BJ (cell line): ENCODE measurements around the gene SCGB1A1. TPM values are rescaled to one million over a fixed set of nuclear protein-coding genes. Genes with fewer than 3 reads are reported as not detected.

ENCODE experiments used
- CTCF ChIA-PET: fragments of 350-600 bp; formaldehyde crosslinking; extraction: SDS; loops from one replicate; lab custom pipeline; 2021; ENCODE audit warnings: antibody characterized with exemption, inconsistent platforms; lab: Yijun Ruan, JAX
- POLR2A ChIA-PET: fragments of 300-600 bp; sonication (Branson Sonifier 250); formaldehyde crosslinking; extraction: SDS; loops from one replicate; lab custom pipeline; 2021; ENCODE audit warnings: antibody characterized with exemption; lab: Charles Lee
- DNase-seq: peaks from one replicate; pipeline ENCODE4 v3.0.0-alpha.2; 2011; ENCODE audit warnings: low read depth
- H3K27me3 ChIP-seq: 2 replicates; pipeline ENCODE4 v1.6.0; 2011; ENCODE audit warnings: low read length; ENCODE audit not compliant: control insufficient read depth, insufficient read depth
- H3K36me3 ChIP-seq: 2 replicates; pipeline ENCODE4 v1.5.1; 2011; ENCODE audit warnings: low read length; ENCODE audit not compliant: control insufficient read depth, insufficient read depth
- H3K4me3 ChIP-seq: 2 replicates; pipeline ENCODE4 v1.5.1; 2011; ENCODE audit warnings: low read depth, mild to moderate bottlenecking, control low read depth, low read length
- polyA plus RNA-seq: library from polyadenylated mRNA; depleted of rRNA; stranded (reverse); fragments of >200 nt; gene quantifications from 2 replicates; pipeline ENCODE4 v1.2.3, GENCODE V29; 2011
- TF ChIP-seq, protein P1 (sequence below): IDR thresholded peaks from 2 replicates; pipeline ENCODE4 v1.5.1; 2011; ENCODE audit warnings: low read depth, mild to moderate bottlenecking, control low read depth, inconsistent platforms, low read length, moderate library complexity; ENCODE audit not compliant: insufficient read depth

Gene SCGB1A1
- polyA plus RNA-seq, 1 experiment, result not detected

DNA sequence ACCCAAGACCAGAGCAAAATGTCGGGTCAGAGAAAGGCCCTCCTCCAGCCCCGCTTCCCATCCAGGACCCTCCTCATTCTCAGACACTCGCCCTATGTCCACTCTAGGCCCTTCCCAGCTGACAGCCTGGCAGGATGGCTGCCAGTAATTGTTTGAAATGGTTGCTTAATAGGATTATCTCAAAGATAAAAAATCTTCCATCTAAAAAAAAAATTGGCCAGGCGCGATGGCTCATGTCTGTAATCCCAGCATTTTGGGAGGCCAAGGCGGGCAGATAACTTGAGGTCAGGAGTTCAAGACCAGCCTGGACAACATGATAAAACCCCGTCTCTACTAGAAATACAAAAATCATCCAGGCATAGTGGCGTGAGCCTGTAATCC, 32.4 kb downstream of the SCGB1A1 start:
- TF ChIP-seq, protein P1, sequence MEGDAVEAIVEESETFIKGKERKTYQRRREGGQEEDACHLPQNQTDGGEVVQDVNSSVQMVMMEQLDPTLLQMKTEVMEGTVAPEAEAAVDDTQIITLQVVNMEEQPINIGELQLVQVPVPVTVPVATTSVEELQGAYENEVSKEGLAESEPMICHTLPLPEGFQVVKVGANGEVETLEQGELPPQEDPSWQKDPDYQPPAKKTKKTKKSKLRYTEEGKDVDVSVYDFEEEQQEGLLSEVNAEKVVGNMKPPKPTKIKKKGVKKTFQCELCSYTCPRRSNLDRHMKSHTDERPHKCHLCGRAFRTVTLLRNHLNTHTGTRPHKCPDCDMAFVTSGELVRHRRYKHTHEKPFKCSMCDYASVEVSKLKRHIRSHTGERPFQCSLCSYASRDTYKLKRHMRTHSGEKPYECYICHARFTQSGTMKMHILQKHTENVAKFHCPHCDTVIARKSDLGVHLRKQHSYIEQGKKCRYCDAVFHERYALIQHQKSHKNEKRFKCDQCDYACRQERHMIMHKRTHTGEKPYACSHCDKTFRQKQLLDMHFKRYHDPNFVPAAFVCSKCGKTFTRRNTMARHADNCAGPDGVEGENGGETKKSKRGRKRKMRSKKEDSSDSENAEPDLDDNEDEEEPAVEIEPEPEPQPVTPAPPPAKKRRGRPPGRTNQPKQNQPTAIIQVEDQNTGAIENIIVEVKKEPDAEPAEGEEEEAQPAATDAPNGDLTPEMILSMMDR, result no peak
- Histone ChIP-seq H3K27me3 (no peaks in the 10 kb centered on the region), H3K36me3 (no peaks in the 10 kb centered on the region), H3K4me3 (no peak overlapping the region)
- POLR2A ChIA-PET, result no interaction called here
- no peak for DNase-seq
- CTCF ChIA-PET, result interaction anchor here (0.6 kb wide), 1 partner anchor 64 kb away, joined by 3 read pairs; no protein-coding TSS in a partner anchor

DNA sequence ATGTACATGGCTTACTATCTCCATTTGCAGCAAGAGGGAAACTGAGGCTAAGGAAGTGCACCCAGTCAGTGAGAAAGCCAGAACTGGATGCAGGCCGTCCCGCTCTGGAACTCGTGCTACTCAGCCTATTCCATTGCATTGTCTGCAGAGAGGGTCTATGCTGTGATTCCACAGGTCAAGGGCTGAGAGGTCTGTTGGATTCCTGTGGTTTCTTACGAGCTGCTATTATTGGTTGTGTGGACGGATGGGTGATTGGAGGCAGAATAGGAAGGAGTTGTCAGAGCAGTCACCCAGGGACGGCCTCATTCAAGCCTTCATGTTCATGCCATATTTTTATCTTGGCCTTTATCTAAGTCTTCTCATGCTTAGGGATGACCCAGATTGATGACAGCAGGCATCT, 33.4 kb downstream of the SCGB1A1 start:
- CTCF ChIA-PET, result interaction anchor here (1.2 kb wide), 1 partner anchor 90 kb away, joined by 3 read pairs; no protein-coding TSS in a partner anchor

DNA sequence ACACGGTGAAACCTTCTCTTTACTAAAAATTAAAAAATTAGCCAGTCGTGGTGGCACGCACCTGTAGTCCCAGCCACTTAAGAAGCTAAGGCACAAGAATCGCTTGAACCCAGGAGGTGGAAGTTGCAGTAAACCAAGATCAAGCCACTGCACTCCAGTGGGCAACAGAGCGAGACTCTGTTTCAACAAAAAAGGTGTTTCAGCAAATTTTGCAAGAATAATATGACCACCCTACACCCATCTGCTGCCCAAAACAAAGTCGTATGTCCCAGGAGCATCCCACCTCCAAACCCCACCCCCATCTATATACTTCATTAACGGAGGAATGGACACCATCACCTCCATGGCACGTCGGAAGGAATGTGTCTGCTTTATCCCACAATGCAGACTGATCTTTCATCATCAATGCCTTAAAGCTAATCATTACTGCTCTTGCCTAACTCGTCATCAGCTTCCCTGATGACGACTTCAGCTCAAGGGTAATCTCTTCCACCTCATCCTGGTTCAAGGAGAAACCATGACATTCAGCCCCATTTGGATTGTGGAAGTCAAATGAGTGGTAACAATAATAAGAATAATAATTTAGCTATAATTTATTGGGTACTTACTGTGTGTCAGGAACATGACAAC, 34.1 kb downstream of the SCGB1A1 start:
- Histone ChIP-seq H3K27me3 (no peaks in the 10 kb centered on the region), H3K4me3 (no peak overlapping the region), H3K36me3 (no peaks in the 10 kb centered on the region)
- TF ChIP-seq, protein P1, result no peak
- ChIA-PET CTCF (interaction anchor here (0.8 to 1.2 kb wide), 4 partner anchors 9 to 90 kb away, joined by 3 read pairs; no protein-coding TSS in a partner anchor), POLR2A (no interaction called here)
- DNase-seq, result no peak

More for the DNA sequence above, 33.4 kb downstream of the SCGB1A1 start:
- no peak for DNase-seq
- TF ChIP-seq, protein P1, result no peak
- POLR2A ChIA-PET, result no interaction called here
- H3K36me3 ChIP-seq, result no peaks in the 10 kb centered on the region
- H3K4me3 ChIP-seq, result no peak overlapping the region
- no peaks in the 10 kb centered on the region for H3K27me3 ChIP-seq

DNA sequence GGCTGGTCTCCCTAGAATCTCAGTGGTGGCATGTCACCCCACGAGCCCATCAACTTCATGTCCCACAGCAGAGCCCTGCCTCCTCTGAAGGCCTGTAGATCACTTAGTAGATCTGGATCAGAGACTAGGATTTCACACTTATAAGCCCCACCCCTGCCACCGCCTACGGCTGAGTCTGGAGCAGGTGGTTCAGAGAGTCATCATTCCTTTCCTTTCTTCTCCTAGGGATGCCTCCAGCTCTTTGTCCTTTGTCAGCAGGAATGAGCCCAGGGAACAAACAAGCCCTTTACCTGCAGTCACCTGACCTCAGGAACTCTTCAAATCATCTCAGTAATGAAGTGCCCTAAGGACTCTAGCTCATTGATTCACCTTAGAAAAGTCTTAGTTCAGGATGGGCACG, 37.8 kb downstream of the SCGB1A1 start:
- TF ChIP-seq, protein P1, result no peak
- no peak for DNase-seq
- no peak overlapping the region for H3K4me3 ChIP-seq
- H3K27me3 ChIP-seq, result no peaks in the 10 kb centered on the region
- ChIA-PET CTCF (interaction anchor here (2.9 kb wide), 1 partner anchor 12 kb away, joined by 11 read pairs; no protein-coding TSS in a partner anchor), POLR2A (no interaction called here)
- H3K36me3 ChIP-seq, result no peaks in the 10 kb centered on the region

DNA sequence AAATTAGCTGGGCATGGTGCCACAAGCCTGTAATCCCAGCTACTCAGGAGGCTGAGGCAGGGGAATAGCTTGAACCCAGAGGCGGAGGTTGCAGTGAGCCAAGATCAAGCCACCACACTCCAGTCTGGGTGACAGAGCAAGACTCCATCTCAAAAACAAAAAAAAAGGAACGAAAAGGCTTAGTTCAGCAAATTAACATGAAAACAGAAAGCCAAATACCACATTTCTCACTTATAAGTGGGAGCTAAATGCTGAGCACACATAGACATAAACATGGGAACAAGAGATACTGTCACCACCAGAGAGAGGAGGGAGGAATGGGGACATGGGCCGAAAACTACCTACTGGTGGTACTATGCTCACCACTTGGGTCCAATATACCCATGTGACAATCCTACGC, 38.6 kb downstream of the SCGB1A1 start:
- TF ChIP-seq, protein P1, result no peak
- no peak overlapping the region for H3K4me3 ChIP-seq
- no peaks in the 10 kb centered on the region for H3K36me3 ChIP-seq
- ChIA-PET POLR2A (no interaction called here), CTCF (interaction anchor here (1.2 to 2.9 kb wide), 3 partner anchors 8 to 86 kb away, joined by 5 to 11 read pairs (median 6); no protein-coding TSS in a partner anchor)
- no peak for DNase-seq
- no peaks in the 10 kb centered on the region for H3K27me3 ChIP-seq
